Measurements from ENCODE around the gene UGT1A7.

DNA sequence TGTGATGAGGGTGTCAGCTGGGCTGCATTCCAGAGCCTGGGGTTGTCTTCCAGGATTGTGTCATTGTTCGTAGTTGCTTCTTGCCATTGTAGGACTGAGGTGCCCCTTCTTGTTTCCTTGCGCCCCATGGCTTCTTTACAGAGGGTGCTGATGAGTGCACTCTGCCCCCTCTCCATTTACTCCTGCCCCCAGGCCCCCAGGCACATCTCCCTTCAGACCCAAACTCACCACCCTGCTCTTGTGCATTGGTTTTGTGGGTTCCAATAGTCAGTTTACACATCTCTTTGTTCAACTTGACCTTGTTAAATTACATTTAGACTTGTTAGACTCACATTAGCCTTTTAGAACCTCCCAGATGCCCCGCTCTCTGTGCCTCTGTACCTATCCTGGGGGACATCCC is 139.5 kb downstream of the UGT1A7 start:
- TF ChIP-seq CEBPB (tag; IDR thresholded peaks at IDR 0.05) (no peak), BACH1 (tag; IDR thresholded peaks at IDR 0.05) (no peak), YY1 (IDR thresholded peaks at IDR 0.05; ENCODE audit: borderline replicate concordance in 1 of 3, control insufficient read depth in 1 of 3, extremely low read depth in 1 of 3, insufficient read depth in 3 of 3, insufficient read length in 1 of 3, insufficient replicate concordance in 2 of 3, low read depth in 1 of 3, low read length in 2 of 3) (no peak), ELK1 (CRISPR knock-in tag; IDR thresholded peaks at IDR 0.05) (no peak), CTCF (IDR thresholded peaks at IDR 0.05 in 2 of 3, conservative IDR thresholded peaks at IDR 0.05 in 1 of 3; ENCODE audit: insufficient read depth in 2 of 3, low read depth in 1 of 3, low read length in 3 of 3) (no peak), SMAD3 (CRISPR knock-in tag; conservative IDR thresholded peaks at IDR 0.05) (no peak), L3MBTL2 (IDR thresholded peaks at IDR 0.05) (no peak), EP300 (IDR thresholded peaks at IDR 0.05; ENCODE audit: low read length) (no peak), CBX3 (IDR thresholded peaks at IDR 0.05; ENCODE audit: borderline replicate concordance in 1 of 2, low read length in 2 of 2) (no peak)
- TF ChIP-seq, protein P1, sequence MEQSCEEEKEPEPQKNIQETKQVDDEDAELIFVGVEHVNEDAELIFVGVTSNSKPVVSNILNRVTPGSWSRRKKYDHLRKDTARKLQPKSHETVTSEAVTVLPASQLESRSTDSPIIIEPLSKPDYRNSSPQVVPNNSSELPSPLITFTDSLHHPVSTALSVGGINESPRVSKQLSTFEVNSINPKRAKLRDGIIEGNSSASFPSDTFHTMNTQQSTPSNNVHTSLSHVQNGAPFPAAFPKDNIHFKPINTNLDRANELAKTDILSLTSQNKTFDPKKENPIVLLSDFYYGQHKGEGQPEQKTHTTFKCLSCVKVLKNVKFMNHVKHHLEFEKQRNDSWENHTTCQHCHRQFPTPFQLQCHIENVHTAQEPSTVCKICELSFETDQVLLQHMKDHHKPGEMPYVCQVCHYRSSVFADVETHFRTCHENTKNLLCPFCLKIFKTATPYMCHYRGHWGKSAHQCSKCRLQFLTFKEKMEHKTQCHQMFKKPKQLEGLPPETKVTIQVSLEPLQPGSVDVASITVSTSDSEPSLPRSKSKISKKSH (CRISPR knock-in tag; IDR thresholded peaks at IDR 0.05), result no peak
